NCI-H510A treated with DMSO at 0.1 percent for 48 hours (cell line): ENCODE results near the gene TGM6.

ENCODE experiments used
- DNase-seq: peaks from one replicate; lab custom pipeline; 2025; lab: John Stamatoyannopoulos, UW

Gene TGM6

GRCh38 chr20:2458919-2459499 is 78.3 kb downstream of the TGM6 start:
- DNase-seq = no peak

GRCh38 chr20:2459981-2460751 is 79.5 kb downstream of the TGM6 start:
- DNase-seq = no peak

- DNase-seq = no peak
Measured at GRCh38 chr20:2460752-2461424, 80.2 kb downstream of the TGM6 start.

GRCh38 chr20:2462484-2462883 is 81.8 kb downstream of the TGM6 start:
- DNase-seq = no peak

GRCh38 chr20:2463616-2464365 is 83.1 kb downstream of the TGM6 start:
- no peak for DNase-seq

- DNase-seq = no peak
Measured at GRCh38 chr20:2465100-2465499, 84.4 kb downstream of the TGM6 start.

- DNase-seq = no peak
Measured at GRCh38 chr20:2467412-2467811, 86.7 kb downstream of the TGM6 start.

- no peak for DNase-seq
Measured at GRCh38 chr20:2468581-2469407, 88.1 kb downstream of the TGM6 start.

- peak; percentile 67 for DNase-seq
Measured at GRCh38 chr20:2469991-2470422, 89.3 kb downstream of the TGM6 start.

GRCh38 chr20:2470423-2471193 is 89.9 kb downstream of the TGM6 start, which contains the start of gene SNRPB:
TSS of gene SNRPB (minus strand) at chr20:2470789. CDS start at chr20:2470690, 99 bp downstream.
- DNase-seq = peak; percentile 99

- no peak for DNase-seq
Measured at GRCh38 chr20:2473516-2473915, 92.8 kb downstream of the TGM6 start.

- DNase-seq = no peak
Measured at GRCh38 chr20:2475850-2476741, 95.4 kb downstream of the TGM6 start.

GRCh38 chr20:2476742-2477615 is 96.3 kb downstream of the TGM6 start:
- DNase-seq = no peak

GRCh38 chr20:2480381-2480780 is 99.7 kb downstream of the TGM6 start:
- no peak for DNase-seq
